Measurements from ENCODE around the gene TMEM267.

DNA sequence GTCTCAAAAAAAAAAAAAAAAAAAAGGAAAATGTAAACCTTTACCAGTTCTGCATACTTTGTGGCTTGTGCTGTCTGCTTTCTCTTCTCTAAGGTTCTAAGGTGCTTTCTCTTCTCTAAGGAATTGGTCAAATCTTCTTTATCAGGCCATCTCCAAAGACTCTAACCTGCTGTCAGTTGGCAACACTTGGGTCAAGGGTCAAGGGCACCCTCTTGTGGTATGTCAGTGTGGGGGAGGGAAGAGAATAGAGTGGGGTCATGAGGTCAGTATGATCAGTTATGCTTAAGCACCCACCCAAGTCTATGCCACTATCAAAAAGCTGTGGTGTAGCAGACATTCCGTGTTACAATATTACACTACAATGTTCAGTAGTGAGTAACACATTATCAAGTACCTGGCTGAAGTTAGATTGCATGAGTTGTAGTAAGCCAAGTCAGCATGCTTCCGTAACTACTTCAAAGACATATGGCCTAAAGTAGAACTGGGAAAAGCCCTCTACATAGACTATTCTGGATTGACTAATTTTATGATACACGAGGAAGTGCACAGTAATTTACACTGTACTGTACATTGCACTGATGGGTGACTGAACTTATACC, 46.5 kb downstream of the TMEM267 start:
- TF ChIP-seq POLR2A (IDR thresholded peaks at IDR 0.05) (no peak), POLR2AphosphoS5 (IDR thresholded peaks at IDR 0.05) (no peak)
- TF ChIP-seq, protein P1, sequence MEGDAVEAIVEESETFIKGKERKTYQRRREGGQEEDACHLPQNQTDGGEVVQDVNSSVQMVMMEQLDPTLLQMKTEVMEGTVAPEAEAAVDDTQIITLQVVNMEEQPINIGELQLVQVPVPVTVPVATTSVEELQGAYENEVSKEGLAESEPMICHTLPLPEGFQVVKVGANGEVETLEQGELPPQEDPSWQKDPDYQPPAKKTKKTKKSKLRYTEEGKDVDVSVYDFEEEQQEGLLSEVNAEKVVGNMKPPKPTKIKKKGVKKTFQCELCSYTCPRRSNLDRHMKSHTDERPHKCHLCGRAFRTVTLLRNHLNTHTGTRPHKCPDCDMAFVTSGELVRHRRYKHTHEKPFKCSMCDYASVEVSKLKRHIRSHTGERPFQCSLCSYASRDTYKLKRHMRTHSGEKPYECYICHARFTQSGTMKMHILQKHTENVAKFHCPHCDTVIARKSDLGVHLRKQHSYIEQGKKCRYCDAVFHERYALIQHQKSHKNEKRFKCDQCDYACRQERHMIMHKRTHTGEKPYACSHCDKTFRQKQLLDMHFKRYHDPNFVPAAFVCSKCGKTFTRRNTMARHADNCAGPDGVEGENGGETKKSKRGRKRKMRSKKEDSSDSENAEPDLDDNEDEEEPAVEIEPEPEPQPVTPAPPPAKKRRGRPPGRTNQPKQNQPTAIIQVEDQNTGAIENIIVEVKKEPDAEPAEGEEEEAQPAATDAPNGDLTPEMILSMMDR (IDR thresholded peaks at IDR 0.05) = no peak

Data from transverse colon (tissue), 4 donors.